Measurements from ENCODE around the gene OR4N2. TPM values are rescaled to one million over a fixed set of nuclear protein-coding genes. Genes with fewer than 3 reads are reported as not detected.

Gene OR4N2
- polyA plus RNA-seq, 3 donors = not detected

- 80% methylated on average over 1 of the region's 6 CpGs for WGBS (ENCODE audit: insufficient coverage)
- H2AFZ ChIP-seq (ENCODE audit: insufficient read depth, low read depth, low read length, poor library complexity, severe bottlenecking) = no peak overlapping the region
- no peak for TF ChIP-seq CTCF (IDR thresholded peaks at IDR 0.05)
- H3K9me3 Mint-ChIP-seq = no peaks in the 10 kb centered on the region
- H3K4me3 ChIP-seq (replicated peaks in 1 of 3; ENCODE audit: low read depth in 2 of 3, low read length in 3 of 3) = no peak overlapping the region
- no peak overlapping the region for H3K27ac Mint-ChIP-seq
- no peaks in the 10 kb centered on the region for H4K20me1 ChIP-seq (ENCODE audit: insufficient read depth, low read length)
- H3K27me3 ChIP-seq (ENCODE audit: control insufficient read depth in 2 of 2, insufficient read depth in 2 of 2, low read length in 2 of 2) = no peaks in the 10 kb centered on the region
- H3K4me1 ChIP-seq (ENCODE audit: control insufficient read depth in 1 of 2, insufficient read depth in 2 of 2, low read length in 2 of 2) = no peaks in the 10 kb centered on the region
- H3K27me3 Mint-ChIP-seq (ENCODE audit: low read depth in 3 of 3) = peaks cover 0 to 8% (median 1%) of the 10 kb centered on the region in 3 donors
- no peaks in the 10 kb centered on the region for H3K79me2 ChIP-seq (ENCODE audit: insufficient read depth, low read length)
- H3K4me3 Mint-ChIP-seq = no peak overlapping the region
- H3K36me3 Mint-ChIP-seq = no peaks in the 10 kb centered on the region
- intact Hi-C loops (cut with micrococcal nuclease) = no loop called here
- no peaks in the 10 kb centered on the region for H3K36me3 ChIP-seq (replicated peaks in 1 of 2; ENCODE audit: control insufficient read depth in 1 of 2, insufficient read depth in 2 of 2, low read length in 2 of 2)
- no peak overlapping the region for H3K4me2 ChIP-seq (replicated peaks; ENCODE audit: extremely low read depth, low read length, poor library complexity, severe bottlenecking)
- no peak overlapping the region for H3K9ac ChIP-seq (ENCODE audit: insufficient read depth, low read length, poor library complexity, severe bottlenecking)
- no peak for DNase-seq
- H3K9me3 ChIP-seq (replicated peaks in 1 of 2; ENCODE audit: control insufficient read depth in 1 of 2, insufficient read depth in 1 of 2, low read length in 2 of 2) = no peaks in the 10 kb centered on the region
- no peak overlapping the region for H3K27ac ChIP-seq (ENCODE audit: low read depth in 1 of 2, low read length in 2 of 2)
- H3K4me1 Mint-ChIP-seq = no peaks in the 10 kb centered on the region
Measured at GRCh38 chr14:19873178-19873577, 69.6 kb downstream of the OR4N2 start.

- Histone ChIP-seq H3K27me3 (ENCODE audit: control insufficient read depth in 2 of 2, insufficient read depth in 2 of 2, low read length in 2 of 2) (no peaks in the 10 kb centered on the region), H3K9me3 (replicated peaks in 1 of 2; ENCODE audit: control insufficient read depth in 1 of 2, insufficient read depth in 1 of 2, low read length in 2 of 2) (no peaks in the 10 kb centered on the region), H3K36me3 (replicated peaks in 1 of 2; ENCODE audit: control insufficient read depth in 1 of 2, insufficient read depth in 2 of 2, low read length in 2 of 2) (no peaks in the 10 kb centered on the region), H3K4me3 (replicated peaks in 1 of 3; ENCODE audit: low read depth in 2 of 3, low read length in 3 of 3) (no peak within 1 kb of the TSS), H4K20me1 (ENCODE audit: insufficient read depth, low read length) (no peaks in the 10 kb centered on the region), H3K9ac (ENCODE audit: insufficient read depth, low read length, poor library complexity, severe bottlenecking) (no peak within 1 kb of the TSS), H2AFZ (ENCODE audit: insufficient read depth, low read depth, low read length, poor library complexity, severe bottlenecking) (no peak within 1 kb of the TSS), H3K4me1 (ENCODE audit: control insufficient read depth in 1 of 2, insufficient read depth in 2 of 2, low read length in 2 of 2) (no peaks in the 10 kb centered on the region), H3K27ac (ENCODE audit: low read depth in 1 of 2, low read length in 2 of 2) (no peak within 1 kb of the TSS), H3K79me2 (ENCODE audit: insufficient read depth, low read length) (no peaks in the 10 kb centered on the region), H3K4me2 (replicated peaks; ENCODE audit: extremely low read depth, low read length, poor library complexity, severe bottlenecking) (no peak within 1 kb of the TSS)
- no peak for TF ChIP-seq CTCF (IDR thresholded peaks at IDR 0.05)
- no peak within 1 kb of the TSS for H3K4me3 Mint-ChIP-seq
- no peak for DNase-seq
- no peaks in the 10 kb centered on the region for H3K4me1 Mint-ChIP-seq
- WGBS (ENCODE audit: insufficient coverage) = no CpG with 5 or more reads among the region's 2 CpGs
- H3K27ac Mint-ChIP-seq = no peak within 1 kb of the TSS
- peaks cover 0 to 8% (median 1%) of the 10 kb centered on the region in 3 donors for H3K27me3 Mint-ChIP-seq (ENCODE audit: low read depth in 3 of 3)
- no peaks in the 10 kb centered on the region for H3K36me3 Mint-ChIP-seq
- no peaks in the 10 kb centered on the region for H3K9me3 Mint-ChIP-seq
- intact Hi-C loops (cut with micrococcal nuclease) = no loop called here
Measured at GRCh38 chr14:19874842-19875241, 71.3 kb downstream of the OR4N2 start, which contains the start of gene OR4K2. Gene OR4K2 (plus strand): TSS chr14:19875142. CDS start chr14:19876268, 1,126 bp downstream.
